Right atrium auricular region (tissue), 2 donors: ENCODE measurements around the gene CCNL1. TPM values are rescaled to one million over a fixed set of nuclear protein-coding genes. Genes with fewer than 3 reads are reported as not detected.
"Not testable (repeated sequence)": the region's sequence is repeated elsewhere in the genome, so short reads cannot be mapped to it uniquely, and the experiment has no call there.

ENCODE experiments used
- DNase-seq: peaks from one replicate; pipeline ENCODE4 v3.0.0-alpha.2; 2019; ENCODE audit warnings: low spot score
- H3K27ac ChIP-seq, 2 donors: fragments of 200-600 bp; sonication (generic); 1 replicate in 1 of 2; 2 replicates in 1 of 2; pipeline ENCODE4 v1.5.1; 2016 to 2019
- H3K27me3 ChIP-seq, 2 donors: fragments of 200-600 bp; sonication (generic); one replicate each; pipeline versions ENCODE4 v1.5.1 to v1.6.0; 2017 to 2019
- H3K36me3 ChIP-seq: fragments of 200-600 bp; sonication (generic); one replicate; pipeline ENCODE4 v1.5.1; 2016
- H3K4me1 ChIP-seq, 2 donors: fragments of 200-600 bp; sonication (generic); one replicate each; pipeline versions ENCODE4 v1.5.1 to v1.6.0; 2017 to 2019
- H3K4me3 ChIP-seq, 2 donors: fragments of 200-600 bp; sonication (generic); 1 replicate in 1 of 2; 2 replicates in 1 of 2; pipeline ENCODE4 v1.5.1; 2017 to 2019; ENCODE audit warnings: mild to moderate bottlenecking in 1 of 2, moderate library complexity in 1 of 2
- H3K9me3 ChIP-seq, 2 donors: fragments of 200-600 bp; sonication (generic); one replicate each; pipeline ENCODE4 v1.5.1; 2019
- total RNA-seq, 2 donors: library from RNA; depleted of rRNA; stranded (reverse); fragments of >200 nt; gene quantifications; one replicate each; pipeline ENCODE4 v1.1.0, GENCODE V29; 2016
- TF ChIP-seq, protein P1 (sequence below), 2 donors: fragments of 200-600 bp; sonication (generic); IDR thresholded peaks; one replicate each; pipeline ENCODE4 v1.5.1; 2019; ENCODE audit warnings: antibody characterized with exemption in 2 of 2

CCNL1 gene
- total RNA-seq, 2 donors from 2014 or later = 43.8 to 44.3 TPM

DNA sequence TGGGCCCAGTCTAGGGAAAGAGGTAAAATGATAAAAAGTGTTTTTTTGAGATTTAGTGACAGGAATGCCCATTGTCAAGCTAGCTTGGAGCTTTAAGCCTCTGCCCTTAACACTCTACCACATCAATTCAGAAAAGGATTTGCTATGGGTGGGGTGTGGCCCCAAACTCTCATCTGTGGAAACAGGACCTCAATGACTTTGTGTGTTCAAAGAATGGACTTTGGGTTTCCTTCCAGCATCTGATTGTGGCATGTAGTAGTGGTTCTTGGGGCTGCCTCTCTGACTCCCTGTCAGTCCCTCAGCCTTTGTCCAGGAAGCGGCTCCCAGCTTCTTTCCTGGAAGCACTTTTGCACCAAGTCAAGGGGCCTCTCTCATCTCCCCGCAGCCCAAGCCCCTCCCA lies 56.1 kb downstream of the CCNL1 start:
- peaks cover 0 to 35% of the 10 kb centered on the region in 2 donors for H3K4me1 ChIP-seq
- DNase-seq = no peak
- no peaks in the 10 kb centered on the region for H3K27me3 ChIP-seq
- H3K27ac ChIP-seq = peak overlapping the region; percentile 61 to 71
- no peak overlapping the region for H3K4me3 ChIP-seq
- TF ChIP-seq, protein P1, sequence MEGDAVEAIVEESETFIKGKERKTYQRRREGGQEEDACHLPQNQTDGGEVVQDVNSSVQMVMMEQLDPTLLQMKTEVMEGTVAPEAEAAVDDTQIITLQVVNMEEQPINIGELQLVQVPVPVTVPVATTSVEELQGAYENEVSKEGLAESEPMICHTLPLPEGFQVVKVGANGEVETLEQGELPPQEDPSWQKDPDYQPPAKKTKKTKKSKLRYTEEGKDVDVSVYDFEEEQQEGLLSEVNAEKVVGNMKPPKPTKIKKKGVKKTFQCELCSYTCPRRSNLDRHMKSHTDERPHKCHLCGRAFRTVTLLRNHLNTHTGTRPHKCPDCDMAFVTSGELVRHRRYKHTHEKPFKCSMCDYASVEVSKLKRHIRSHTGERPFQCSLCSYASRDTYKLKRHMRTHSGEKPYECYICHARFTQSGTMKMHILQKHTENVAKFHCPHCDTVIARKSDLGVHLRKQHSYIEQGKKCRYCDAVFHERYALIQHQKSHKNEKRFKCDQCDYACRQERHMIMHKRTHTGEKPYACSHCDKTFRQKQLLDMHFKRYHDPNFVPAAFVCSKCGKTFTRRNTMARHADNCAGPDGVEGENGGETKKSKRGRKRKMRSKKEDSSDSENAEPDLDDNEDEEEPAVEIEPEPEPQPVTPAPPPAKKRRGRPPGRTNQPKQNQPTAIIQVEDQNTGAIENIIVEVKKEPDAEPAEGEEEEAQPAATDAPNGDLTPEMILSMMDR (IDR thresholded peaks at IDR 0.05) = no peak
- peaks cover 9% of the 10 kb centered on the region for H3K36me3 ChIP-seq
- H3K9me3 ChIP-seq = no peaks in the 10 kb centered on the region

DNA sequence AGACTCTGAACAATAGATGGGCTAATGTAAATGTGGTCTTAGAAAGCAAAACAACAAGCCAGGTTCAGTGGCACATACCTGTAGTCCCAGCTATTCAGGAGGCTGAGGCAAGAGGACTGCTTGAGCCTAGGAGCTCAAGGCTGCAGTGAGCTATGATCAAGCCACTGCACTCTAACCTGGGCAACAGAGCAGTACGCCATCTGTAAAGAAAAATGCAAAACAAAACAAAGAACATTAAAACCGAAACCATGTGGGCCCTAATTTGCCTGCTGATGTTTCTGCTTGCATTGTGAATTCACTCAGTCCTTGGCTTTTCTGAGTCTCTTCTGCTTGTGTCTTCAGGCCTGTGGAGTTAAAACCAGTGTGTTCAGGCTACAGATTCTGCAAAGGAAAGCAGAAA lies 56.7 kb downstream of the CCNL1 start:
- peak overlapping the region; percentile 61 to 71 for H3K27ac ChIP-seq
- no peak overlapping the region for H3K4me3 ChIP-seq
- peaks cover 0 to 35% of the 10 kb centered on the region in 2 donors for H3K4me1 ChIP-seq
- H3K36me3 ChIP-seq = peaks cover 9% of the 10 kb centered on the region
- TF ChIP-seq, protein P1 (IDR thresholded peaks at IDR 0.05) = no peak
- H3K9me3 ChIP-seq = no peaks in the 10 kb centered on the region
- no peak for DNase-seq
- no peaks in the 10 kb centered on the region for H3K27me3 ChIP-seq

DNA sequence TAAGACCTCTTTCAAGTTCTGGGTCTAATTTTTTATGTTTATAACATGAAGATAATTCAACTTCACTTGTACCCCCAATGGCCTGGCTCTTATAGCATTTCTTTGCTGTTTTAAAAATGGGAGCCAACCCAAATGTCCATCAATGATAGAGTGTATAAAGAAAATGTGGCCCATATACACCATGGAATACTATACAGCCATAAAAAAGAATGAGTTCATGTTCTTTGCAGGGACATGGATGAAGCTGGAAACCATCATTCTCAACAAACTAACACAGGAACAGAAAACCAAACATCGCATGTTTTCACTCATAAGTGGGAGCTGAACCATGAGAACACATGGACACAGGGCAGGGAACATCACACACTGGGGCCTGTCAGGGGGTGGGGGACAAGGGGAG lies 57.4 kb downstream of the CCNL1 start:
- Histone ChIP-seq H3K4me1 (peaks cover 0 to 39% of the 10 kb centered on the region in 2 donors), H3K27ac (peak overlapping the region; percentile 61 to 71)
- H3K27me3 ChIP-seq, DNase-seq, H3K9me3 ChIP-seq, H3K36me3 ChIP-seq, H3K4me3 ChIP-seq: not testable (repeated sequence)

DNA sequence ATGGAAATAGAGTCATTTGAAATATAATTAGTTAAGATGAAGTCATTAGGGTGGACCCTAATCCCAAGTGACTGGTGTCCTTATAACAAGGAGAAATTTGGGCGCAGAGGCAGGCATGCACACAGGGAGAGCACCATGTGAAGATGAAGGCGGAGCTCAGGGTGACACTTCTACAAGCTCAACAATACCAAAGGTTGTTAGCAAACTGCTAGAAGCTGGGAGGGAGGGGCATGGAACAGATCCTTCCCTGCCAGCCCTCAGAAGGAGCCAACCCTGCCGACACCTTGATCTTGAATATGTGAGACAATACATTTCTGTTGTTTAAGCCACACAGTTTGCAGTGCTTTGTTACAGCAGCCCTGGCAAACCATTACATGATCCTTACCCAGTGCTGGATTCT lies 57.8 kb downstream of the CCNL1 start:
- no peaks in the 10 kb centered on the region for H3K27me3 ChIP-seq
- no peaks in the 10 kb centered on the region for H3K9me3 ChIP-seq
- no peak for DNase-seq
- H3K27ac ChIP-seq = peak overlapping the region in 1 of 2 donors; percentile 99
- no peak overlapping the region for H3K4me3 ChIP-seq
- TF ChIP-seq, protein P1 (IDR thresholded peaks at IDR 0.05) = no peak
- peaks cover 9% of the 10 kb centered on the region for H3K36me3 ChIP-seq
- peaks cover 0 to 42% of the 10 kb centered on the region in 2 donors for H3K4me1 ChIP-seq

DNA sequence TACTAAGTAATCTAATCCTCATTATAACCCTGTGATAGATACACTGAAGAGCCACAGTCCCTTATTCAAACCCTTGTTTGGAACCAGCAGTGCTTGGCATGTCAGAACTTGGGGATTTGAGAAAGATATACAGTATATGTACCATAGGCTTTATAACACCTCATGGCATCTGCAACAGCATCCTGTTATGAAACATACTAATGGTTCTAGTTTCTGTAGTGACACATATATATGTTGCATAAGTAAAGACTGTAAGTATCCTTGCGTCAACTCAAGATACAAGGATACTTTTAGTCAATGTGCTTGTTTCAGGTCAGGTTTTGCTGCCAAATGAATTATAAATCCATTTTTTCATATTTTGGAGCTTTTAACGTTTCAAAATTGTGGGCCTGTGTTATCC lies 58.5 kb downstream of the CCNL1 start:
- no peaks in the 10 kb centered on the region for H3K27me3 ChIP-seq
- H3K27ac ChIP-seq = peak overlapping the region in 1 of 2 donors; percentile 99
- H3K9me3 ChIP-seq = no peaks in the 10 kb centered on the region
- TF ChIP-seq, protein P1 (IDR thresholded peaks at IDR 0.05) = no peak
- H3K36me3 ChIP-seq = peaks cover 9% of the 10 kb centered on the region
- peaks cover 0 to 42% of the 10 kb centered on the region in 2 donors for H3K4me1 ChIP-seq
- DNase-seq = no peak
- no peak overlapping the region for H3K4me3 ChIP-seq

DNA sequence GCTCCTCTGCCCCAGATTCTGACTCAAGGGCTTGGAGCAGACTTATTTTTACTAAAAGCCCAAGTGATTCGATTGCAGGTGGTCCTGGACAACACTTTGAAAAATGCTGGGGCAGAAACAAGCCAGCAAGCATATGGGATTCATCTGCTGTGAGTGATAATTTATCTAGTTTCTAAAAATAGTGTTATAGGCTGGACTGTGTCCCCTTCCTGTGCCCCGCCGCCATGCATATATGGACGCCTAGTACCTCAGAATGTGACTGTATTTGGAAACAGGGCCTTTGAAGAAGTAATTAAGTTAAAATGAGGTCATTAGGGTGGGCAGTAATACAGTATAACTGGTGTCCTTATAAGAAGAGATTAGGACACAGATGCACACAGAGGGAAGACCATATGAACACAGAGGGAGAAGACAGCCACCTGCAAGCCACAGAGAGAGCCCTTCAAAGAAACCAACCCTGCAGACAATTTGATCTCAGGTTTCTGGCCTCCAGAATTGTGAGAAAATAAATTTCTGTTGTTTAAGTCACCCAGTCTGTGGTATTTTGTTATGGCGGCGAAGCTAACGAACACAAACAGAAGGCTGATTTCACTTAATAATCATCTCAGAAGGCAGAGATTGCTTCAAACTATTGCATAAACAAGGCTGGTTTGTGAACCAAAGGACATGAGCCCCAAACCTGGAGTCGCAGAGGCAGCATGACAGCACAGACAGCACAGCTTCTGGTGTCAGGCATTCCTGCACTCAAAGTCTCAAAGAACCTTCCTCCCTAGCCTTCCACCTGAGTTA lies 59.1 kb downstream of the CCNL1 start:
- DNase-seq = no peak
- Histone ChIP-seq H3K9me3 (no peaks in the 10 kb centered on the region), H3K4me3 (no peak overlapping the region), H3K27ac (peak overlapping the region; percentile 99 to 100), H3K4me1 (peaks cover 0 to 42% of the 10 kb centered on the region in 2 donors), H3K27me3 (no peaks in the 10 kb centered on the region), H3K36me3 (peaks cover 9% of the 10 kb centered on the region)
- TF ChIP-seq, protein P1 (IDR thresholded peaks at IDR 0.05) = no peak
